SK-N-SH treated with all-trans-retinoic acid at 6 μM for 48 hours (cell line): ENCODE measurements around the gene PLEKHA4.

Source experiments
- ARNTL ChIP-seq: fragments of 450-650 bp; formaldehyde crosslinking; IDR thresholded peaks from 2 replicates; pipeline ENCODE4 v1.5.0; 2020; ENCODE audit warnings: low read depth, mild to moderate bottlenecking, moderate library complexity, borderline replicate concordance
- BACH2 ChIP-seq: fragments of 250-450 bp; sonication (Bioruptor Pico); IDR thresholded peaks from 2 replicates; pipeline ENCODE4 v1.9.0; 2021; ENCODE audit warnings: mild to moderate bottlenecking, borderline replicate concordance
- CREB5 ChIP-seq: fragments of 250-450 bp; sonication (Bioruptor Pico); IDR thresholded peaks from 2 replicates; pipeline ENCODE4 v1.5.1; 2020; ENCODE audit warnings: low read depth, mild to moderate bottlenecking, moderate library complexity
- CSDC2 ChIP-seq: fragments of 250-450 bp; sonication (Bioruptor Pico); IDR thresholded peaks from 2 replicates; pipeline ENCODE4 v1.5.0; 2020; ENCODE audit warnings: mild to moderate bottlenecking, moderate library complexity
- ISL1 ChIP-seq: fragments of 250-450 bp; sonication (Bioruptor Pico); IDR thresholded peaks from 2 replicates; pipeline ENCODE4 v2.1.2; 2022; ENCODE audit warnings: mild to moderate bottlenecking, moderate library complexity
- OSR1 ChIP-seq: fragments of 250-450 bp; sonication (Bioruptor Pico); IDR thresholded peaks from 2 replicates; pipeline ENCODE4 v1.8.0; 2022; ENCODE audit warnings: moderate library complexity, mild to moderate bottlenecking, inconsistent platforms
- PATZ1 ChIP-seq: fragments of 250-450 bp; sonication (Bioruptor Pico); IDR thresholded peaks from 2 replicates; pipeline ENCODE4 v1.8.0; 2020; ENCODE audit warnings: mild to moderate bottlenecking, moderate library complexity, borderline replicate concordance
- POU6F1 ChIP-seq: fragments of 250-450 bp; sonication (Bioruptor Pico); IDR thresholded peaks from 2 replicates; pipeline ENCODE4 v1.8.0; 2021; ENCODE audit warnings: low read depth, mild to moderate bottlenecking, moderate library complexity, borderline replicate concordance
- PPARA ChIP-seq: fragments of 250-450 bp; sonication (Bioruptor Pico); IDR thresholded peaks from 2 replicates; pipeline ENCODE4 v1.5.0; 2020; ENCODE audit warnings: mild to moderate bottlenecking, borderline replicate concordance
- RARB ChIP-seq: fragments of 250-450 bp; sonication (Bioruptor Pico); IDR thresholded peaks from 2 replicates; pipeline ENCODE4 v1.8.0; 2021; ENCODE audit warnings: mild to moderate bottlenecking, moderate library complexity
- TSHZ2 ChIP-seq: fragments of 250-450 bp; sonication (Bioruptor Pico); IDR thresholded peaks from 2 replicates; pipeline ENCODE4 v1.5.0; 2020; ENCODE audit warnings: mild to moderate bottlenecking, moderate library complexity
- ZC3H10 ChIP-seq: fragments of 250-450 bp; sonication (Bioruptor Pico); IDR thresholded peaks from 2 replicates; pipeline ENCODE4 v1.5.1; 2021; ENCODE audit warnings: mild to moderate bottlenecking, moderate library complexity
- ZNF565 ChIP-seq: fragments of 450-650 bp; formaldehyde crosslinking; conservative IDR thresholded peaks from 2 replicates; pipeline ENCODE4 v1.5.0; 2020; ENCODE audit warnings: low read depth, mild to moderate bottlenecking, moderate library complexity
- ZNF70 ChIP-seq: fragments of 450-650 bp; formaldehyde crosslinking; IDR thresholded peaks from 2 replicates; pipeline ENCODE4 v1.5.0; 2020; ENCODE audit warnings: mild to moderate bottlenecking, moderate library complexity

- TF ChIP-seq ZNF565 (CRISPR knock-in tag) (no peak), ZC3H10 (CRISPR knock-in tag) (no peak), ISL1 (no peak), BACH2 (CRISPR knock-in tag) (no peak), PATZ1 (CRISPR knock-in tag) (no peak), TSHZ2 (CRISPR knock-in tag) (no peak), CSDC2 (CRISPR knock-in tag) (no peak), CREB5 (CRISPR knock-in tag) (no peak), OSR1 (no peak), PPARA (CRISPR knock-in tag) (no peak), RARB (CRISPR knock-in tag) (no peak), POU6F1 (CRISPR knock-in tag) (no peak), ARNTL (no peak), ZNF70 (no peak)
These were observed 14.3 kb downstream of the PLEKHA4 start for GRCh38 chr19:48854103-48854502.
